ENCODE measurements around the gene CERS5.

Gene CERS5

GRCh38 chr12:50127546-50127945, 39.6 kb downstream of the CERS5 start:
- Histone ChIP-seq H3K9ac (ENCODE audit: low read length) (no peak overlapping the region), H3K4me2 (ENCODE audit: low read length) (no peak overlapping the region), H4K20me1 (ENCODE audit: insufficient read depth, low read length) (no peaks in the 10 kb centered on the region), H3K27ac (ENCODE audit: low read length) (no peak overlapping the region), H3K9me3 (ENCODE audit: insufficient read depth, low read length) (no peaks in the 10 kb centered on the region), H3K27me3 (ENCODE audit: low read depth, low read length) (no peaks in the 10 kb centered on the region), H2AFZ (ENCODE audit: low read depth, low read length) (no peak overlapping the region), H3K79me2 (ENCODE audit: low read length) (no peaks in the 10 kb centered on the region), H3K36me3 (replicated peaks; ENCODE audit: low read depth, low read length) (peaks cover 36% of the 10 kb centered on the region), H3K4me3 (ENCODE audit: low read length) (no peak overlapping the region), H3K4me1 (ENCODE audit: low read length) (peaks cover 10% of the 10 kb centered on the region)
- TF ChIP-seq CTCF (IDR thresholded peaks at IDR 0.05; ENCODE audit: low read depth, low read length) (no peak), EZH2phosphoT487 (IDR thresholded peaks at IDR 0.05; ENCODE audit: low read depth) (no peak)

- Histone ChIP-seq H2AFZ (ENCODE audit: low read depth, low read length) (no peak overlapping the region), H3K79me2 (ENCODE audit: low read length) (peaks cover 18% of the 10 kb centered on the region; the same call in 1 of the 2 replicates), H3K4me2 (ENCODE audit: low read length) (no peak overlapping the region), H3K36me3 (replicated peaks; ENCODE audit: low read depth, low read length) (peaks cover 35% of the 10 kb centered on the region), H3K4me1 (ENCODE audit: low read length) (peaks cover 10% of the 10 kb centered on the region), H3K9ac (ENCODE audit: low read length) (no peak overlapping the region), H3K27me3 (ENCODE audit: low read depth, low read length) (no peaks in the 10 kb centered on the region), H3K27ac (ENCODE audit: low read length) (no peak overlapping the region), H3K9me3 (ENCODE audit: insufficient read depth, low read length) (no peaks in the 10 kb centered on the region), H4K20me1 (ENCODE audit: insufficient read depth, low read length) (peaks cover 4% of the 10 kb centered on the region; the same call in 1 of the 2 replicates), H3K4me3 (ENCODE audit: low read length) (no peak overlapping the region)
- TF ChIP-seq EZH2phosphoT487 (IDR thresholded peaks at IDR 0.05; ENCODE audit: low read depth) (no peak), CTCF (IDR thresholded peaks at IDR 0.05; ENCODE audit: low read depth, low read length) (no peak)
These were observed 44.0 kb downstream of the CERS5 start for GRCh38 chr12:50123203-50123602.

- H2AFZ ChIP-seq (ENCODE audit: low read depth, low read length): no peak overlapping the region
- no peaks in the 10 kb centered on the region for H3K27me3 ChIP-seq (ENCODE audit: low read depth, low read length)
- H4K20me1 ChIP-seq (ENCODE audit: insufficient read depth, low read length): peaks cover 4% of the 10 kb centered on the region; the same call in 1 of the 2 replicates
- peaks cover 10% of the 10 kb centered on the region for H3K4me1 ChIP-seq (ENCODE audit: low read length)
- peaks cover 34% of the 10 kb centered on the region for H3K36me3 ChIP-seq (replicated peaks; ENCODE audit: low read depth, low read length)
- no peak overlapping the region for H3K27ac ChIP-seq (ENCODE audit: low read length)
- no peak overlapping the region for H3K4me3 ChIP-seq (ENCODE audit: low read length)
- TF ChIP-seq EZH2phosphoT487 (IDR thresholded peaks at IDR 0.05; ENCODE audit: low read depth) (no peak), CTCF (IDR thresholded peaks at IDR 0.05; ENCODE audit: low read depth, low read length) (no peak)
- H3K9ac ChIP-seq (ENCODE audit: low read length): no peak overlapping the region
- no peaks in the 10 kb centered on the region for H3K9me3 ChIP-seq (ENCODE audit: insufficient read depth, low read length)
- H3K4me2 ChIP-seq (ENCODE audit: low read length): no peak overlapping the region
- peaks cover 31% of the 10 kb centered on the region for H3K79me2 ChIP-seq (ENCODE audit: low read length)
These were observed 45.5 kb downstream of the CERS5 start for GRCh38 chr12:50121641-50122040.

- Histone ChIP-seq H3K27me3 (ENCODE audit: low read depth, low read length) (no peaks in the 10 kb centered on the region), H2AFZ (ENCODE audit: low read depth, low read length) (no peak overlapping the region), H3K4me2 (ENCODE audit: low read length) (no peak overlapping the region), H3K4me1 (ENCODE audit: low read length) (peaks cover 10% of the 10 kb centered on the region), H3K79me2 (ENCODE audit: low read length) (peaks cover 37% of the 10 kb centered on the region), H3K9me3 (ENCODE audit: insufficient read depth, low read length) (no peaks in the 10 kb centered on the region), H4K20me1 (ENCODE audit: insufficient read depth, low read length) (peaks cover 4% of the 10 kb centered on the region; the same call in 1 of the 2 replicates), H3K9ac (ENCODE audit: low read length) (no peak overlapping the region), H3K36me3 (replicated peaks; ENCODE audit: low read depth, low read length) (peaks cover 34% of the 10 kb centered on the region), H3K27ac (ENCODE audit: low read length) (no peak overlapping the region), H3K4me3 (ENCODE audit: low read length) (no peak overlapping the region)
- TF ChIP-seq CTCF (IDR thresholded peaks at IDR 0.05; ENCODE audit: low read depth, low read length) (no peak), EZH2phosphoT487 (IDR thresholded peaks at IDR 0.05; ENCODE audit: low read depth) (no peak)
These were observed 46.2 kb downstream of the CERS5 start for GRCh38 chr12:50120953-50121352.

Data from OCI-LY3 (cell line).